Measurements from ENCODE around the gene HDAC7. TPM values are rescaled to one million over a fixed set of nuclear protein-coding genes. Genes with fewer than 3 reads are reported as not detected.

The HDAC7 gene
- total and polyA plus RNA-seq, 2 of the 13 experiments (the other 11 are each of a cell fraction or from before 2014, with no cell fraction given), result 4.6 to 10.8 TPM

GRCh38 chr12:47779301-47779942, 40.3 kb downstream of the HDAC7 start:
- Histone ChIP-seq H3K27me3 (ENCODE audit: control insufficient read depth in 1 of 2, insufficient read depth in 2 of 2, low read length in 2 of 2) (no peaks in the 10 kb centered on the region), H3K4me3 (replicated peaks in 1 of 3; ENCODE audit: insufficient read depth in 1 of 3, low read depth in 2 of 3, low read length in 3 of 3) (no peak overlapping the region), H3K9ac (ENCODE audit: insufficient read depth, low read depth, low read length) (no peak overlapping the region), H3K36me3 (replicated peaks in 1 of 2; ENCODE audit: control insufficient read depth in 1 of 2, insufficient read depth in 2 of 2, low read length in 2 of 2) (no peaks in the 10 kb centered on the region; a peak in 1 of 5 replicates), H3K4me1 (ENCODE audit: insufficient read depth, low read length) (peaks cover 23% of the 10 kb centered on the region), H3K9me3 (ENCODE audit: low read length) (no peaks in the 10 kb centered on the region), H4K20me1 (ENCODE audit: insufficient read depth, low read length) (no peaks in the 10 kb centered on the region), H3K79me2 (ENCODE audit: insufficient read depth, low read length) (no peaks in the 10 kb centered on the region), H2AFZ (ENCODE audit: low read length) (no peak overlapping the region), H3K4me2 (ENCODE audit: low read depth, low read length) (no peak overlapping the region), H3K27ac (ENCODE audit: extremely low read length, insufficient read depth, low read length) (no peak overlapping the region)
- BruUV-seq (replicated peaks), result no TSS peak
- ATAC-seq (peak; percentile 87), FAIRE-seq (peak; percentile 90), DNase-seq (ENCODE audit: low spot score) (peak; percentile 69)
- ChIA-PET CTCF (ENCODE audit: low intra/inter-chr PET ratio, low total read pairs) (interaction anchor here (1.0 to 3.6 kb wide), 6 partner anchors 35 to 68 kb away, joined by 3 to 56 read pairs (median 10); no protein-coding TSS in a partner anchor), POLR2A (interaction anchor here (1.4 kb wide), 1 partner anchor 39 kb away, joined by 3 read pairs; no protein-coding TSS in a partner anchor)
- intact Hi-C loops (cut with micrococcal nuclease; ENCODE audit: unreplicated experiment), result loop anchor here (1.0 to 5.0 kb wide), 4 partner anchors 37 to 127 kb away; no protein-coding TSS in a partner anchor
- 43% methylated on average over 18 of the region's 19 CpGs for WGBS (ENCODE audit: low lambda C conversion rate)
- in situ Hi-C loops (cut with HindIII; ENCODE audit: extremely low pct_ligation_motif_present, low pct_unique_long_range_greater_than_20kb), result loop anchor here (5.0 kb wide), 2 partner anchors 37 to 67 kb away; no protein-coding TSS in a partner anchor
- peak; percentile 78 for TF ChIP-seq XRCC5 (optimal IDR thresholded peaks at IDR 0.05; ENCODE audit: low read length)
- peak; percentile 50; the same call in 1 of the 2 replicates for TF ChIP-seq ZNF782 (CRISPR knock-in tag; IDR thresholded peaks at IDR 0.05; ENCODE audit: borderline replicate concordance)
- TF ChIP-seq ZNF574 (CRISPR knock-in tag; IDR thresholded peaks at IDR 0.05), result 0 out of 2 replicates have a peak, but pooled peaks have one; percentile 34
- TF ChIP-seq ELF1 (CRISPR knock-in tag; IDR thresholded peaks at IDR 0.05), result peak; percentile 80
- peak; percentile 55; the same call in 1 of the 2 replicates for TF ChIP-seq ETV5 (CRISPR knock-in tag; IDR thresholded peaks at IDR 0.05; ENCODE audit: borderline replicate concordance)
- TF ChIP-seq GABPB1 (CRISPR knock-in tag; IDR thresholded peaks at IDR 0.05), result 0 out of 2 replicates have a peak, but pooled peaks have one; percentile 23
- 0 out of 2 replicates have a peak, but pooled peaks have one; percentile 5 for TF ChIP-seq RXRA (CRISPR knock-in tag; IDR thresholded peaks at IDR 0.05)
- no peak for TF ChIP-seq NONO (IDR thresholded peaks at IDR 0.05)
- 0 out of 2 replicates have a peak, but pooled peaks have one; percentile 36 for TF ChIP-seq NONO (CRISPR knock-in tag; conservative IDR thresholded peaks at IDR 0.05)
- no peak for TF ChIP-seq SALL2 (CRISPR knock-in tag; IDR thresholded peaks at IDR 0.05)
- TF ChIP-seq ZNF788 (CRISPR knock-in tag; IDR thresholded peaks at IDR 0.05; ENCODE audit: borderline replicate concordance), result peak; percentile 39; the same call in 1 of the 2 replicates
- TF ChIP-seq CHCHD3 (CRISPR knock-in tag; IDR thresholded peaks at IDR 0.05), result no peak
- TF ChIP-seq, protein P1, sequence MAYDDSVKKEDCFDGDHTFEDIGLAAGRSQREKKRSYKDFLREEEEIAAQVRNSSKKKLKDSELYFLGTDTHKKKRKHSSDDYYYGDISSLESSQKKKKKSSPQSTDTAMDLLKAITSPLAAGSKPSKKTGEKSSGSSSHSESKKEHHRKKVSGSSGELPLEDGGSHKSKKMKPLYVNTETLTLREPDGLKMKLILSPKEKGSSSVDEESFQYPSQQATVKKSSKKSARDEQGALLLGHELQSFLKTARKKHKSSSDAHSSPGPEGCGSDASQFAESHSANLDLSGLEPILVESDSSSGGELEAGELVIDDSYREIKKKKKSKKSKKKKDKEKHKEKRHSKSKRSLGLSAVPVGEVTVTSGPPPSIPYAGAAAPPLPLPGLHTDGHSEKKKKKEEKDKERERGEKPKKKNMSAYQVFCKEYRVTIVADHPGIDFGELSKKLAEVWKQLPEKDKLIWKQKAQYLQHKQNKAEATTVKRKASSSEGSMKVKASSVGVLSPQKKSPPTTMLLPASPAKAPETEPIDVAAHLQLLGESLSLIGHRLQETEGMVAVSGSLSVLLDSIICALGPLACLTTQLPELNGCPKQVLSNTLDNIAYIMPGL (CRISPR knock-in tag; IDR thresholded peaks at IDR 0.05; ENCODE audit: borderline replicate concordance in 1 of 2, low read depth in 1 of 2), result peak in 1 of 2 experiments; percentile 33; a peak in 1 of 4 replicates
- no peak for TF ChIP-seq ZNF326 (CRISPR knock-in tag; IDR thresholded peaks at IDR 0.05; ENCODE audit: borderline replicate concordance)
- TF ChIP-seq, protein P2, sequence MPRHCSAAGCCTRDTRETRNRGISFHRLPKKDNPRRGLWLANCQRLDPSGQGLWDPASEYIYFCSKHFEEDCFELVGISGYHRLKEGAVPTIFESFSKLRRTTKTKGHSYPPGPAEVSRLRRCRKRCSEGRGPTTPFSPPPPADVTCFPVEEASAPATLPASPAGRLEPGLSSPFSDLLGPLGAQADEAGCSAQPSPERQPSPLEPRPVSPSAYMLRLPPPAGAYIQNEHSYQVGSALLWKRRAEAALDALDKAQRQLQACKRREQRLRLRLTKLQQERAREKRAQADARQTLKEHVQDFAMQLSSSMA (CRISPR knock-in tag; IDR thresholded peaks at IDR 0.05), result 0 out of 2 replicates have a peak, but pooled peaks have one; percentile 33
- TF ChIP-seq ISX (CRISPR knock-in tag; conservative IDR thresholded peaks at IDR 0.05), result no peak
- TF ChIP-seq RXRB (CRISPR knock-in tag; IDR thresholded peaks at IDR 0.05; ENCODE audit: borderline replicate concordance), result peak; percentile 23; the same call in 1 of the 2 replicates
- peak; percentile 98 for TF ChIP-seq SMC3 (IDR thresholded peaks at IDR 0.05; ENCODE audit: low read length)
- TF ChIP-seq ZKSCAN1 (IDR thresholded peaks at IDR 0.05; ENCODE audit: low read length), result peak; percentile 56; the same call in 1 of the 2 replicates

Measured in HepG2 (cell line).